T-cell (primary cell): Measurements from ENCODE around the gene PAFAH2. TPM values are rescaled to one million over a fixed set of nuclear protein-coding genes. Genes with fewer than 3 reads are reported as not detected.

Source experiments
- ATAC-seq, 4 experiments: fragments of 200-7000 bp in 3 of 4; fragments of 150-1000 bp in 1 of 4; cut with Tn5 transposase; replicated peaks in 1 of 4; 1 replicate in 3 of 4; 2 replicates in 1 of 4; pipeline ENCODE4 v1.10.0; 2021; ENCODE audit warnings: moderate library complexity in 3 of 4, mild to moderate bottlenecking in 2 of 4, moderate number of reproducible peaks in 1 of 4
- CTCF ChIA-PET, 2 donors: fragments of 300-600 bp; sonication (Branson Sonifier 250); formaldehyde crosslinking; loops; one replicate each; lab custom pipeline; 2022; ENCODE audit warnings: antibody characterized with exemption in 2 of 2; lab: Charles Lee
- POLR2A ChIA-PET, 2 donors: fragments of 300-600 bp; sonication (Branson Sonifier 250); formaldehyde crosslinking; loops; one replicate each; lab custom pipeline; 2022; ENCODE audit warnings: antibody characterized with exemption in 2 of 2; lab: Charles Lee
- DNase-seq, 35 experiments: peaks; one replicate each; pipeline versions ENCODE4 v3.0.0 to v3.0.0-alpha.2; 2013 to 2023
- H3K27ac ChIP-seq: one replicate; pipeline ENCODE4 v1.5.1; 2013; ENCODE audit warnings: low read length
- H3K27me3 ChIP-seq, 2 experiments: replicated peaks in 1 of 2; 1 replicate in 1 of 2; 2 replicates in 1 of 2; pipeline versions ENCODE4 v1.6.1 to v1.7.0; 2013; ENCODE audit warnings: low read length in 1 of 2, mixed read lengths in 1 of 2; ENCODE audit not compliant: control insufficient read depth in 2 of 2, insufficient read depth in 2 of 2; ENCODE audit errors: extremely low read depth in 1 of 2
- H3K36me3 ChIP-seq, 2 donors: 1 replicate in 1 of 2; 2 replicates in 1 of 2; pipeline versions ENCODE4 v1.6.1 to v1.7.0; 2013; ENCODE audit warnings: low read length in 1 of 2; ENCODE audit not compliant: control insufficient read depth in 2 of 2, insufficient read depth in 1 of 2; ENCODE audit errors: extremely low read depth in 1 of 2
- H3K4me1 ChIP-seq, 2 experiments: 1 replicate in 1 of 2; 2 replicates in 1 of 2; pipeline versions ENCODE4 v1.6.1 to v1.7.0; 2013; ENCODE audit warnings: low read length in 2 of 2, mixed read lengths in 1 of 2; ENCODE audit not compliant: insufficient read depth in 2 of 2, control insufficient read depth in 1 of 2; ENCODE audit errors: extremely low read depth in 1 of 2
- H3K4me3 ChIP-seq, 2 donors: 1 replicate in 1 of 2; 2 replicates in 1 of 2; pipeline versions ENCODE4 v1.5.1 to v1.7.0; 2013; ENCODE audit warnings: mild to moderate bottlenecking in 2 of 2, low read length in 1 of 2, moderate library complexity in 1 of 2; ENCODE audit not compliant: control insufficient read depth in 1 of 2; ENCODE audit errors: extremely low read depth in 1 of 2
- H3K9me3 ChIP-seq: 2 replicates; pipeline ENCODE4 v1.7.0; 2013
- H3K27ac Mint-ChIP-seq, 2 donors: one replicate each; pipeline ENCODE4 v1.8.0; 2020 to 2021; ENCODE audit warnings: mild to moderate bottlenecking in 2 of 2, mixed read lengths in 2 of 2
- H3K27me3 Mint-ChIP-seq, 2 donors: one replicate each; pipeline ENCODE4 v1.8.0; 2021 to 2022; ENCODE audit warnings: mixed read lengths in 2 of 2
- H3K36me3 Mint-ChIP-seq: one replicate; pipeline ENCODE4 v1.8.0; 2021; ENCODE audit warnings: mixed read lengths
- H3K4me1 Mint-ChIP-seq, 3 donors: one replicate each; pipeline ENCODE4 v1.8.0; 2020 to 2022; ENCODE audit warnings: mixed read lengths in 3 of 3, mild to moderate bottlenecking in 1 of 3
- H3K4me3 Mint-ChIP-seq, 3 donors: one replicate each; pipeline ENCODE4 v1.8.0; 2020 to 2022; ENCODE audit warnings: mild to moderate bottlenecking in 3 of 3, mixed read lengths in 3 of 3, moderate library complexity in 3 of 3
- H3K9me3 Mint-ChIP-seq, 3 donors: one replicate each; pipeline ENCODE4 v1.8.0; 2020 to 2022; ENCODE audit warnings: mixed read lengths in 3 of 3
- WGBS: methylation state at CpG from one replicate; pipeline ENCODE4 v1.1.5; 2013; ENCODE audit warnings: missing lambda C conversion rate; ENCODE audit not compliant: insufficient coverage; 5-methylcytosine and 5-hydroxymethylcytosine counted together
- total RNA-seq, 35 experiments: library from RNA in 6 of 35; stranded (reverse) in 6 of 35; fragments of 120-200 nt in 1 of 35; gene quantifications; one replicate each; pipeline versions ENCODE4 v1.2.1 to v1.2.4 and lab custom pipeline; 2013 to 2026

Gene PAFAH2
- total RNA-seq, 5 donors from 2014 or later (not counting 1 experiment from before 2014, with no cell fraction given): 10.2 to 30.2 (median 17.3) TPM

- peaks cover 0 to 3% of the 10 kb centered on the region in 2 donors for H3K27me3 Mint-ChIP-seq
- ATAC-seq (peak; percentile 72 to 96 (median 76)), DNase-seq (peak in 19 of 35 experiments; percentile 11 to 52 (median 27))
- peak overlapping the region in 1 of 2 donors; percentile 34 for H3K27ac Mint-ChIP-seq
- 51% methylated on average over 5 of the region's 6 CpGs for WGBS
- H3K4me3 ChIP-seq: no peak overlapping the region
- H3K27ac ChIP-seq: no peak overlapping the region
- peaks cover 8 to 15% (median 12%) of the 10 kb centered on the region in 3 donors for H3K4me1 Mint-ChIP-seq
- H3K9me3 Mint-ChIP-seq: no peaks in the 10 kb centered on the region
- H3K4me3 Mint-ChIP-seq: no peak overlapping the region
- H3K4me1 ChIP-seq: peaks cover 5 to 10% of the 10 kb centered on the region in 2 experiments
- H3K36me3 Mint-ChIP-seq: no peaks in the 10 kb centered on the region
- POLR2A ChIA-PET: interaction anchor here in 1 of 2 donors (0.5 to 0.6 kb wide), 2 partner anchors 72 to 572 kb away, joined by 3 to 7 read pairs; no protein-coding TSS in a partner anchor
- CTCF ChIA-PET: interaction anchor here in 1 of 2 donors (0.6 kb wide), 1 partner anchor 20 kb away, joined by 5 read pairs; no protein-coding TSS in a partner anchor
- H3K27me3 ChIP-seq: peaks cover 0 to 10% of the 10 kb centered on the region in 2 experiments
- H3K36me3 ChIP-seq: no peaks in the 10 kb centered on the region
- no peaks in the 10 kb centered on the region for H3K9me3 ChIP-seq
Measured at GRCh38 chr1:26016953-26017545, 19.2 kb upstream of the PAFAH2 start.

GRCh38 chr1:26016258-26016952 lies 18.5 kb upstream of the PAFAH2 start:
- POLR2A ChIA-PET: no interaction called here
- Histone ChIP-seq H3K4me1 (peaks cover 5 to 10% of the 10 kb centered on the region in 2 experiments), H3K36me3 (no peaks in the 10 kb centered on the region), H3K9me3 (no peaks in the 10 kb centered on the region), H3K27ac (no peak overlapping the region), H3K4me3 (no peak overlapping the region), H3K27me3 (peaks cover 0 to 12% of the 10 kb centered on the region in 2 experiments)
- DNase-seq: no peak
- WGBS: 67% methylated on average over 3 of the region's 10 CpGs
- Mint-ChIP-seq H3K27me3 (no peaks in the 10 kb centered on the region), H3K9me3 (no peaks in the 10 kb centered on the region), H3K36me3 (no peaks in the 10 kb centered on the region), H3K4me3 (no peak overlapping the region), H3K4me1 (peaks cover 8 to 15% (median 12%) of the 10 kb centered on the region in 3 donors), H3K27ac (peak overlapping the region in 1 of 2 donors; percentile 34)
- CTCF ChIA-PET: no interaction called here
- peak in 1 of 4 experiments; percentile 33 for ATAC-seq

GRCh38 chr1:26015358-26015757 lies 17.5 kb upstream of the PAFAH2 start:
- Mint-ChIP-seq H3K9me3 (no peaks in the 10 kb centered on the region), H3K27me3 (no peaks in the 10 kb centered on the region), H3K27ac (no peak overlapping the region), H3K36me3 (no peaks in the 10 kb centered on the region), H3K4me1 (peaks cover 8 to 15% (median 12%) of the 10 kb centered on the region in 3 donors), H3K4me3 (no peak overlapping the region)
- CTCF ChIA-PET: no interaction called here
- ATAC-seq (no peak), DNase-seq (no peak)
- peaks cover 5 to 10% of the 10 kb centered on the region in 2 experiments for H3K4me1 ChIP-seq
- POLR2A ChIA-PET: no interaction called here
- no peak overlapping the region for H3K4me3 ChIP-seq
- no peaks in the 10 kb centered on the region for H3K36me3 ChIP-seq
- no CpG with 5 or more reads among the region's 2 CpGs for WGBS
- H3K9me3 ChIP-seq: no peaks in the 10 kb centered on the region
- H3K27me3 ChIP-seq: peaks cover 0 to 11% of the 10 kb centered on the region in 2 experiments
- no peak overlapping the region for H3K27ac ChIP-seq

- Mint-ChIP-seq H3K27ac (no peak overlapping the region), H3K4me3 (no peak overlapping the region), H3K4me1 (peaks cover 1 to 10% (median 6%) of the 10 kb centered on the region in 3 donors), H3K9me3 (no peaks in the 10 kb centered on the region), H3K27me3 (no peaks in the 10 kb centered on the region), H3K36me3 (no peaks in the 10 kb centered on the region)
- H3K9me3 ChIP-seq: no peaks in the 10 kb centered on the region
- no peak overlapping the region for H3K27ac ChIP-seq
- peaks cover 0 to 12% of the 10 kb centered on the region in 2 experiments for H3K27me3 ChIP-seq
- no peak overlapping the region for H3K4me3 ChIP-seq
- CTCF ChIA-PET: interaction anchor here in 1 of 2 donors (0.7 kb wide), 1 partner anchor 116 kb away, joined by 5 read pairs; no protein-coding TSS in a partner anchor
- POLR2A ChIA-PET: no interaction called here
- H3K4me1 ChIP-seq: peaks cover 5 to 10% of the 10 kb centered on the region in 2 experiments
- H3K36me3 ChIP-seq: no peaks in the 10 kb centered on the region
- DNase-seq (no peak), ATAC-seq (no peak)
- no CpG with 5 or more reads among the region's 2 CpGs for WGBS
Measured at GRCh38 chr1:26014179-26014578, 16.3 kb upstream of the PAFAH2 start.

- ChIA-PET POLR2A (interaction anchor here in 1 of 2 donors (0.6 kb wide), 1 partner anchor 129 kb away, joined by 3 read pairs; no protein-coding TSS in a partner anchor), CTCF (no interaction called here)
- H3K4me3 Mint-ChIP-seq: no peak overlapping the region
- no peak for DNase-seq
- no peaks in the 10 kb centered on the region for H3K27me3 Mint-ChIP-seq
- no peaks in the 10 kb centered on the region for H3K9me3 ChIP-seq
- H3K27me3 ChIP-seq: peaks cover 0 to 13% of the 10 kb centered on the region in 2 experiments
- peaks cover 1 to 10% (median 6%) of the 10 kb centered on the region in 3 donors for H3K4me1 Mint-ChIP-seq
- ATAC-seq: no peak
- no peak overlapping the region for H3K4me3 ChIP-seq
- no peaks in the 10 kb centered on the region for H3K36me3 ChIP-seq
- no peak overlapping the region for H3K27ac Mint-ChIP-seq
- no peak overlapping the region for H3K27ac ChIP-seq
- WGBS: 73% methylated on average over 3 of the region's 3 CpGs
- H3K4me1 ChIP-seq: peaks cover 5 to 10% of the 10 kb centered on the region in 2 experiments
- no peaks in the 10 kb centered on the region for H3K36me3 Mint-ChIP-seq
- no peaks in the 10 kb centered on the region for H3K9me3 Mint-ChIP-seq
Measured at GRCh38 chr1:26012864-26013263, 15.0 kb upstream of the PAFAH2 start.

GRCh38 chr1:26010825-26011224 lies 13.0 kb upstream of the PAFAH2 start:
- peaks cover 0 to 20% of the 10 kb centered on the region in 2 experiments for H3K27me3 ChIP-seq
- no peaks in the 10 kb centered on the region for H3K9me3 ChIP-seq
- H3K27ac ChIP-seq: no peak overlapping the region
- WGBS: 73% methylated on average over 2 of the region's 3 CpGs
- CTCF ChIA-PET: interaction anchor here (0.5 to 1.3 kb wide), 3 partner anchors 96 to 115 kb away, joined by 3 to 5 read pairs (median 3); no protein-coding TSS in a partner anchor
- no peaks in the 10 kb centered on the region for H3K36me3 Mint-ChIP-seq
- no peak overlapping the region for H3K4me3 ChIP-seq
- H3K4me1 Mint-ChIP-seq: no peaks in the 10 kb centered on the region
- H3K9me3 Mint-ChIP-seq: no peaks in the 10 kb centered on the region
- POLR2A ChIA-PET: no interaction called here
- H3K4me1 ChIP-seq: no peaks in the 10 kb centered on the region
- no peaks in the 10 kb centered on the region for H3K36me3 ChIP-seq
- no peak for ATAC-seq
- no peak overlapping the region for H3K4me3 Mint-ChIP-seq
- H3K27ac Mint-ChIP-seq: no peak overlapping the region
- DNase-seq: no peak
- peaks cover 5% of the 10 kb centered on the region in 2 donors for H3K27me3 Mint-ChIP-seq
